M059J (cell line): ENCODE measurements around the gene FAM83G. TPM values are rescaled to one million over a fixed set of nuclear protein-coding genes. Genes with fewer than 3 reads are reported as not detected.

Experiments
- DNase-seq: peaks from one replicate; pipeline ENCODE4 v3.0.0-alpha.2; 2012; ENCODE audit warnings: low read depth
- total RNA-seq: library from RNA; depleted of rRNA; stranded (reverse); fragments of >200 nt; shearing (Covaris generic); gene quantifications from 2 replicates; pipeline ENCODE4 v1.2.3, GENCODE V29; 2014

Gene FAM83G
- total RNA-seq, 1 experiment from 2014 or later, result 15.0 TPM

GRCh38 chr17:18988546-18989173 is 15.9 kb downstream of the FAM83G start:
- no peak for DNase-seq

GRCh38 chr17:18987862-18988545 is 16.6 kb downstream of the FAM83G start:
- DNase-seq, result no peak

GRCh38 chr17:18987230-18987610 is 17.3 kb downstream of the FAM83G start:
- no peak for DNase-seq

- DNase-seq, result no peak
Observed at GRCh38 chr17:18986541-18987229, 17.9 kb downstream of the FAM83G start.

- DNase-seq, result no peak
Observed at GRCh38 chr17:18985475-18985874, 19.1 kb downstream of the FAM83G start.

- no peak for DNase-seq
Observed at GRCh38 chr17:18984273-18985114, 20.1 kb downstream of the FAM83G start.

GRCh38 chr17:18981642-18982424 is 22.7 kb downstream of the FAM83G start:
- peak; percentile 81 for DNase-seq

GRCh38 chr17:18981335-18981641 is 23.3 kb downstream of the FAM83G start:
- DNase-seq, result no peak

- peak; percentile 25 for DNase-seq
Observed at GRCh38 chr17:18980682-18981334, 23.8 kb downstream of the FAM83G start.

GRCh38 chr17:18978655-18979054 is 25.9 kb downstream of the FAM83G start:
- no peak for DNase-seq

- no peak for DNase-seq
Observed at GRCh38 chr17:18978050-18978449, 26.5 kb downstream of the FAM83G start.

- DNase-seq, result no peak
Observed at GRCh38 chr17:18977646-18978045, 26.9 kb downstream of the FAM83G start.

- DNase-seq, result no peak
Observed at GRCh38 chr17:18977021-18977420, 27.5 kb downstream of the FAM83G start.

- DNase-seq, result no peak
Observed at GRCh38 chr17:18976201-18976600, 28.4 kb downstream of the FAM83G start.

- DNase-seq, result no peak
Observed at GRCh38 chr17:18975597-18975996, 29.0 kb downstream of the FAM83G start.

GRCh38 chr17:18974407-18975149 is 30.0 kb downstream of the FAM83G start:
- DNase-seq, result peak; percentile 56

- DNase-seq, result no peak
Observed at GRCh38 chr17:18971801-18972200, 32.8 kb downstream of the FAM83G start.

GRCh38 chr17:18970582-18971480 is 33.7 kb downstream of the FAM83G start:
- no peak for DNase-seq
